ENCODE data around the gene TBP.
"Not testable (repeated sequence)": the region's sequence is repeated elsewhere in the genome, so short reads cannot be mapped to it uniquely, and the experiment has no call there.

TBP gene

GRCh38 chr6:170605574-170606259 lies 51.5 kb downstream of the TBP start:
- no peak for DNase-seq (ENCODE audit: low read depth in 2 of 2)

GRCh38 chr6:170609225-170609624 lies 55.1 kb downstream of the TBP start:
- DNase-seq (ENCODE audit: low read depth in 2 of 2) = not testable (repeated sequence)

GRCh38 chr6:170612256-170612804 lies 58.2 kb downstream of the TBP start:
- DNase-seq (ENCODE audit: low read depth in 2 of 2) = not testable (repeated sequence)

- DNase-seq (ENCODE audit: low read depth in 2 of 2) = not testable (repeated sequence)
Observed at GRCh38 chr6:170616020-170616554, 61.9 kb downstream of the TBP start.
